ES-I3 (cell line): ENCODE results near the gene SMAD6.
"Not testable (repeated sequence)": the region's sequence is repeated elsewhere in the genome, so short reads cannot be mapped to it uniquely, and the experiment has no call there.

Experiments used
- H3K36me3 ChIP-seq: 2 replicates; pipeline ENCODE4 v1.6.1; 2013; ENCODE audit warnings: mild to moderate bottlenecking, low read length, control low read depth, moderate library complexity; ENCODE audit not compliant: insufficient read depth
- H3K4me1 ChIP-seq: 2 replicates; pipeline ENCODE4 v1.6.1; 2013; ENCODE audit warnings: mild to moderate bottlenecking, control low read depth, low read length; ENCODE audit not compliant: insufficient read depth
- H3K9ac ChIP-seq: 2 replicates; pipeline ENCODE4 v1.6.1; 2013; ENCODE audit warnings: low read depth, mild to moderate bottlenecking, low read length, moderate library complexity
- H3K9me3 ChIP-seq: 2 replicates; pipeline ENCODE4 v1.6.1; 2013; ENCODE audit warnings: mild to moderate bottlenecking, low read length, moderate library complexity; ENCODE audit not compliant: control insufficient read depth, insufficient read depth

The SMAD6 gene

GRCh38 chr15:66827039-66827697, 125.1 kb downstream of the SMAD6 start:
- Histone ChIP-seq H3K9ac (no peak overlapping the region), H3K9me3 (no peaks in the 10 kb centered on the region), H3K4me1 (peaks cover 29% of the 10 kb centered on the region), H3K36me3 (no peaks in the 10 kb centered on the region)

- H3K36me3 ChIP-seq, result no peaks in the 10 kb centered on the region
- H3K9me3 ChIP-seq, result no peaks in the 10 kb centered on the region
- no peak overlapping the region for H3K9ac ChIP-seq
- H3K4me1 ChIP-seq, result peaks cover 29% of the 10 kb centered on the region
Observed at GRCh38 chr15:66827698-66828055, 125.6 kb downstream of the SMAD6 start.

- peaks cover 33% of the 10 kb centered on the region for H3K4me1 ChIP-seq
- not testable (repeated sequence) for H3K9me3 ChIP-seq, H3K9ac ChIP-seq, H3K36me3 ChIP-seq
Observed at GRCh38 chr15:66828817-66829541, 126.9 kb downstream of the SMAD6 start.

- peaks cover 38% of the 10 kb centered on the region for H3K4me1 ChIP-seq
- no peak overlapping the region for H3K9ac ChIP-seq
- H3K36me3 ChIP-seq, result no peaks in the 10 kb centered on the region
- no peaks in the 10 kb centered on the region for H3K9me3 ChIP-seq
Observed at GRCh38 chr15:66829551-66830121, 127.6 kb downstream of the SMAD6 start.

- Histone ChIP-seq H3K9ac (no peak overlapping the region), H3K36me3 (no peaks in the 10 kb centered on the region), H3K4me1 (peaks cover 44% of the 10 kb centered on the region), H3K9me3 (no peaks in the 10 kb centered on the region)
Observed at GRCh38 chr15:66830358-66830757, 128.3 kb downstream of the SMAD6 start.

- Histone ChIP-seq H3K36me3 (no peaks in the 10 kb centered on the region), H3K9ac (no peak overlapping the region), H3K4me1 (peaks cover 47% of the 10 kb centered on the region), H3K9me3 (no peaks in the 10 kb centered on the region)
Observed at GRCh38 chr15:66830823-66831222, 128.8 kb downstream of the SMAD6 start.

- Histone ChIP-seq H3K9me3 (no peaks in the 10 kb centered on the region), H3K9ac (no peak overlapping the region), H3K36me3 (no peaks in the 10 kb centered on the region), H3K4me1 (peaks cover 47% of the 10 kb centered on the region)
Observed at GRCh38 chr15:66831289-66831688, 129.3 kb downstream of the SMAD6 start.

GRCh38 chr15:66831801-66832390, 129.9 kb downstream of the SMAD6 start:
- Histone ChIP-seq H3K9ac (no peak overlapping the region), H3K9me3 (no peaks in the 10 kb centered on the region), H3K36me3 (no peaks in the 10 kb centered on the region), H3K4me1 (peaks cover 40% of the 10 kb centered on the region)
